Psoas muscle (tissue), 8 donors: ENCODE measurements around the gene HOXC11. TPM values are rescaled to one million over a fixed set of nuclear protein-coding genes. Genes with fewer than 3 reads are reported as not detected.

Experiments
- ATAC-seq, 4 donors: fragments of 200-7000 bp; cut with Tn5 transposase; one replicate each; pipeline ENCODE4 v1.9.1; 2020; ENCODE audit warnings: moderate library complexity in 3 of 4, mild to moderate bottlenecking in 2 of 4
- DNase-seq, 2 donors: peaks; one replicate each; pipeline ENCODE4 v3.0.0-alpha.2; 2020
- H3K27ac ChIP-seq: fragments of 200-600 bp; one replicate; pipeline ENCODE4 v1.8.0; 2022
- H3K27me3 ChIP-seq, 3 donors: fragments of 200-600 bp in 1 of 3; one replicate each; pipeline versions ENCODE4 v1.6.1 to v1.8.0; 2013 to 2022; ENCODE audit warnings: low read length in 2 of 3, mild to moderate bottlenecking in 2 of 3, moderate library complexity in 1 of 3; ENCODE audit not compliant: insufficient read depth in 3 of 3
- H3K36me3 ChIP-seq, 2 donors: fragments of 200-600 bp in 1 of 2; one replicate each; pipeline versions ENCODE4 v1.6.1 to v1.8.0; 2013 to 2022; ENCODE audit warnings: low read depth in 1 of 2, mild to moderate bottlenecking in 1 of 2, moderate library complexity in 1 of 2; ENCODE audit not compliant: insufficient read depth in 1 of 2
- H3K4me1 ChIP-seq: fragments of 200-600 bp; one replicate; pipeline ENCODE4 v1.8.0; 2022
- H3K4me3 ChIP-seq: fragments of 200-600 bp; one replicate; pipeline ENCODE4 v1.8.0; 2022; ENCODE audit warnings: mild to moderate bottlenecking
- H3K9me3 ChIP-seq: fragments of 200-600 bp; one replicate; pipeline ENCODE4 v1.8.0; 2022
- CTCF ChIP-seq: fragments of 200-600 bp; IDR thresholded peaks from one replicate; pipeline ENCODE4 v1.8.0; 2022; ENCODE audit warnings: antibody characterized with exemption
- WGBS, 3 donors: extraction: QIAGEN DNeasy Blood & Tissue Kit; methylation state at CpG; one replicate each; pipeline versions ENCODE4 v1.1.6 to v1.1.7; 2013; 5-methylcytosine and 5-hydroxymethylcytosine counted together
- intact Hi-C, 2 donors: fragments of 100-400 bp; cut with DNase I; formaldehyde crosslinking; loops; one replicate each; pipeline versions ENCODE4 v1.11.0 to v1.14.2; 2022
- polyA plus RNA-seq, 3 donors: library from polyadenylated mRNA; stranded (reverse); fragments of 200-250 nt; gene quantifications; one replicate each; pipeline ENCODE4 v1.2.3, GENCODE V29; 2013
- total RNA-seq, 4 donors: library from RNA; stranded (reverse); fragmentation: NEBNext Ultra II Directional in 2 of 4; extraction: Animal tissue kit (Norgen Biotek cat#: 25700) in 2 of 4; gene quantifications; one replicate each; pipeline versions ENCODE4 v1.2.1 to v1.2.4, GENCODE V29; 2021 to 2023
- donor health status: healthy with polysubstance abuse.
- donor health status: DM: no; HTN: no; CAD: no; lungs with moderate emphysema.
- donor health status: Bipolar disorder and iron deficiency.
- donor health status: healthy.
- donor health status: DM: yes; HTN: yes; CAD: no.
- donor health status: DM: no; HTN: no; CAD: no.
- donor health status: DM: no; HTN: no; CAD: no.
- donor health status: DM: yes; HTN: yes; CAD: no.

Gene HOXC11
- total and polyA plus RNA-seq, 7 donors, result 0.34 to 2.2 (median 0.82) TPM; not detected in 2

- Histone ChIP-seq H3K9me3 (no peaks in the 10 kb centered on the region), H3K36me3 (no peaks in the 10 kb centered on the region), H3K27me3 (peaks cover 0 to 100% (median 52%) of the 10 kb centered on the region in 3 donors), H3K4me1 (no peaks in the 10 kb centered on the region), H3K4me3 (no peak overlapping the region), H3K27ac (no peak overlapping the region)
- no peak for ATAC-seq
- intact Hi-C loops, result loop anchor here in 1 of 2 donors (10.0 kb wide), 1 partner anchor 172 kb away; no protein-coding TSS in a partner anchor
- DNase-seq, result peak in 1 of 2 donors; percentile 25
- 70 to 75% (median 73%) methylated on average over 9 to 11 of the region's 11 CpGs for WGBS, 3 donors
- no peak for TF ChIP-seq CTCF
These were observed 15.9 kb upstream of the HOXC11 start for GRCh38 chr12:53956914-53957536.

GRCh38 chr12:53958128-53958527 lies 14.8 kb upstream of the HOXC11 start:
- intact Hi-C loops, result loop anchor here in 1 of 2 donors (10.0 kb wide), 1 partner anchor 173 kb away; no protein-coding TSS in a partner anchor

GRCh38 chr12:53959314-53959713 lies 13.6 kb upstream of the HOXC11 start:
- 69 to 77% (median 73%) methylated on average over 4 of the region's 4 CpGs for WGBS, 3 donors

More at GRCh38 chr12:53958128-53958527, 14.8 kb upstream of the HOXC11 start:
- WGBS, 3 donors, result 76 to 79% (median 78%) methylated on average over 3 of the region's 3 CpGs
- H3K4me1 ChIP-seq, result no peaks in the 10 kb centered on the region
- no peak overlapping the region for H3K4me3 ChIP-seq
- H3K36me3 ChIP-seq, result no peaks in the 10 kb centered on the region
- no peak for DNase-seq
- H3K27ac ChIP-seq, result no peak overlapping the region
- H3K27me3 ChIP-seq, result peaks cover 0 to 98% (median 41%) of the 10 kb centered on the region in 3 donors
- no peak for ATAC-seq
- H3K9me3 ChIP-seq, result no peaks in the 10 kb centered on the region
- no peak for TF ChIP-seq CTCF

GRCh38 chr12:53960187-53961024 lies 12.5 kb upstream of the HOXC11 start:
- DNase-seq, result peak in 1 of 2 donors; percentile 39
- no peak overlapping the region for H3K4me3 ChIP-seq
- TF ChIP-seq CTCF, result no peak
- ATAC-seq, result no peak
- H3K27me3 ChIP-seq, result peaks cover 0 to 98% (median 29%) of the 10 kb centered on the region in 3 donors
- H3K27ac ChIP-seq, result no peak overlapping the region
- 63 to 71% (median 68%) methylated on average over 36 to 39 of the region's 39 CpGs for WGBS, 3 donors
- H3K36me3 ChIP-seq, result no peaks in the 10 kb centered on the region
- H3K4me1 ChIP-seq, result no peaks in the 10 kb centered on the region
- intact Hi-C loops, result loop anchor here in 1 of 2 donors (10.0 kb wide), 1 partner anchor 266 kb away; no protein-coding TSS in a partner anchor
- no peaks in the 10 kb centered on the region for H3K9me3 ChIP-seq

More at GRCh38 chr12:53959314-53959713, 13.6 kb upstream of the HOXC11 start:
- TF ChIP-seq CTCF, result no peak
- Histone ChIP-seq H3K27ac (no peak overlapping the region), H3K9me3 (no peaks in the 10 kb centered on the region), H3K4me3 (no peak overlapping the region), H3K27me3 (peaks cover 0 to 98% (median 36%) of the 10 kb centered on the region in 3 donors), H3K4me1 (no peaks in the 10 kb centered on the region), H3K36me3 (no peaks in the 10 kb centered on the region)
- DNase-seq (no peak), ATAC-seq (no peak)
- intact Hi-C loops, result loop anchor here in 1 of 2 donors (10.0 kb wide), 1 partner anchor 175 kb away; no protein-coding TSS in a partner anchor
